Esophagus squamous epithelium (tissue), 5 donors: ENCODE measurements around the gene TTYH3. TPM values are rescaled to one million over a fixed set of nuclear protein-coding genes. Genes with fewer than 3 reads are reported as not detected.

Source experiments
- DNase-seq: peaks from one replicate; lab custom pipeline; 2025; lab: John Stamatoyannopoulos, UW
- H3K27ac ChIP-seq, 4 donors: fragments of 200-600 bp; sonication (generic); one replicate each; pipeline ENCODE4 v1.5.1; 2016 to 2019; ENCODE audit warnings: mild to moderate bottlenecking in 1 of 4
- H3K27me3 ChIP-seq, 4 donors: fragments of 200-600 bp; sonication (generic); 1 replicate in 3 of 4; 2 replicates in 1 of 4; pipeline versions ENCODE4 v1.5.1 to v1.6.0; 2017 to 2021; ENCODE audit warnings: antibody characterized with exemption in 1 of 4
- H3K36me3 ChIP-seq, 3 donors: fragments of 200-600 bp; sonication (generic); one replicate each; pipeline ENCODE4 v1.5.1; 2016 to 2019
- H3K4me1 ChIP-seq, 3 donors: fragments of 200-600 bp; sonication (generic); one replicate each; pipeline ENCODE4 v1.5.1; 2017 to 2019
- H3K4me3 ChIP-seq, 4 donors: fragments of 200-600 bp; sonication (generic); 1 replicate in 3 of 4; 2 replicates in 1 of 4; pipeline ENCODE4 v1.5.1; 2016 to 2019; ENCODE audit warnings: mild to moderate bottlenecking in 2 of 4, moderate library complexity in 1 of 4
- H3K9me3 ChIP-seq, 3 donors: fragments of 200-600 bp; sonication (generic); one replicate each; pipeline ENCODE4 v1.5.1; 2016 to 2019
- CTCF ChIP-seq, 6 experiments: fragments of 450-650 bp in 4 of 6; fragments of 200-600 bp in 2 of 6; sonication (generic) in 2 of 6; IDR thresholded peaks; one replicate each; pipeline ENCODE4 v1.5.1; 2016 to 2019; ENCODE audit warnings: antibody characterized with exemption in 6 of 6, mild to moderate bottlenecking in 4 of 6, moderate library complexity in 4 of 6
- POLR2A ChIP-seq, 4 donors: fragments of 450-650 bp; IDR thresholded peaks; one replicate each; pipeline ENCODE4 v1.6.1; 2017; ENCODE audit warnings: antibody characterized with exemption in 4 of 4, mild to moderate bottlenecking in 4 of 4, moderate library complexity in 3 of 4
- WGBS, 2 donors: methylation state at CpG; one replicate each; pipeline ENCODE4 v1.1.5; 2018; 5-methylcytosine and 5-hydroxymethylcytosine counted together
- intact Hi-C: fragments of 100-400 bp; cut with DNase I; formaldehyde crosslinking; loops from one replicate; pipeline ENCODE4 v1.15.0; 2022
- total RNA-seq, 4 donors: library from RNA; depleted of rRNA; stranded (reverse); fragments of >200 nt; gene quantifications; one replicate each; pipeline ENCODE4 v1.1.0, GENCODE V29; 2016
- donor health status: DM: yes; HTN: yes; CAD: no.

Gene TTYH3
- total RNA-seq, 4 donors from 2014 or later, result 4.7 to 23.1 (median 10.2) TPM

- peak in 1 of 4 donors; percentile 20 for TF ChIP-seq POLR2A (IDR thresholded peaks at IDR 0.05)
- TF ChIP-seq CTCF (IDR thresholded peaks at IDR 0.05), result no peak
- intact Hi-C loops, result no loop called here
- H3K4me1 ChIP-seq, result peaks cover 49 to 92% (median 55%) of the 10 kb centered on the region in 3 donors
- no peaks in the 10 kb centered on the region for H3K36me3 ChIP-seq
- H3K27me3 ChIP-seq, result no peaks in the 10 kb centered on the region
- H3K27ac ChIP-seq, result peak overlapping the region; percentile 79 to 92 (median 84)
- no peak for DNase-seq
- peak overlapping the region; percentile 57 to 86 (median 72) for H3K4me3 ChIP-seq
- 5 to 6% methylated on average over 10 to 12 of the region's 22 CpGs for WGBS, 2 donors
- no peaks in the 10 kb centered on the region for H3K9me3 ChIP-seq
These were observed 1.9 kb downstream of the TTYH3 start for GRCh38 chr7:2633538-2634266.

GRCh38 chr7:2634267-2635145 lies 2.7 kb downstream of the TTYH3 start:
- H3K4me1 ChIP-seq, result peaks cover 49 to 96% (median 57%) of the 10 kb centered on the region in 3 donors
- TF ChIP-seq POLR2A (IDR thresholded peaks at IDR 0.05), result no peak
- no peak for TF ChIP-seq CTCF (IDR thresholded peaks at IDR 0.05)
- H3K27me3 ChIP-seq, result no peaks in the 10 kb centered on the region
- no peak for DNase-seq
- peak overlapping the region in 3 of 4 donors; percentile 57 to 86 (median 84) for H3K4me3 ChIP-seq
- WGBS, 2 donors, result 90% methylated on average over 6 of the region's 22 CpGs; no CpG with 5 or more reads in 1 of the 2 donors
- H3K9me3 ChIP-seq, result no peaks in the 10 kb centered on the region
- H3K36me3 ChIP-seq, result no peaks in the 10 kb centered on the region
- intact Hi-C loops, result no loop called here
- peak overlapping the region; percentile 79 to 92 (median 84) for H3K27ac ChIP-seq

- 95 to 100% methylated on average over 3 to 5 of the region's 15 CpGs for WGBS, 2 donors
- peak overlapping the region in 1 of 4 donors; percentile 17 for H3K27ac ChIP-seq
- TF ChIP-seq POLR2A (IDR thresholded peaks at IDR 0.05), result no peak
- no peak for TF ChIP-seq CTCF (IDR thresholded peaks at IDR 0.05)
These were observed 3.4 kb downstream of the TTYH3 start for GRCh38 chr7:2635148-2635668.

GRCh38 chr7:2635810-2636701 lies 4.3 kb downstream of the TTYH3 start:
- Histone ChIP-seq H3K27ac (peak overlapping the region in 2 of 4 donors; percentile 65 to 71), H3K4me1 (peaks cover 50 to 96% (median 50%) of the 10 kb centered on the region in 3 donors), H3K27me3 (no peaks in the 10 kb centered on the region), H3K9me3 (no peaks in the 10 kb centered on the region), H3K36me3 (no peaks in the 10 kb centered on the region), H3K4me3 (no peak overlapping the region)
- intact Hi-C loops, result no loop called here
- DNase-seq, result no peak
- TF ChIP-seq CTCF (IDR thresholded peaks at IDR 0.05) (no peak), POLR2A (IDR thresholded peaks at IDR 0.05) (no peak)
- WGBS, 2 donors, result 84% methylated on average over 12 to 18 of the region's 22 CpGs

More at GRCh38 chr7:2635148-2635668, 3.4 kb downstream of the TTYH3 start:
- intact Hi-C loops, result no loop called here
- H3K4me1 ChIP-seq, result peaks cover 46 to 96% (median 51%) of the 10 kb centered on the region in 3 donors
- no peaks in the 10 kb centered on the region for H3K36me3 ChIP-seq
- H3K9me3 ChIP-seq, result no peaks in the 10 kb centered on the region
- DNase-seq, result no peak
- H3K27me3 ChIP-seq, result no peaks in the 10 kb centered on the region
- H3K4me3 ChIP-seq, result no peak overlapping the region
